Iris pigment epithelial cell (primary cell): ENCODE measurements around the gene RPL41.
"Not testable (repeated sequence)": the region's sequence is repeated elsewhere in the genome, so short reads cannot be mapped to it uniquely, and the experiment has no call there.

Experiments used
- DNase-seq: peaks from one replicate; pipeline ENCODE4 v3.0.0-alpha.2; 2011; ENCODE audit warnings: low read depth

RPL41 gene

GRCh38 chr12:56116267-56117081 lies at the start of gene RPL41:
TSS of gene RPL41 (plus strand) at chr12:56116633.
- peak; percentile 90 for DNase-seq

GRCh38 chr12:56071648-56072047 lies 44.8 kb upstream of the RPL41 start:
- DNase-seq, result peak; percentile 49

- no peak for DNase-seq
Observed at GRCh38 chr12:56074396-56074795, 42.0 kb upstream of the RPL41 start.

GRCh38 chr12:56077966-56078365 lies 38.5 kb upstream of the RPL41 start:
- not testable (repeated sequence) for DNase-seq

GRCh38 chr12:56078427-56078826 lies 38.0 kb upstream of the RPL41 start:
- no peak for DNase-seq

GRCh38 chr12:56078931-56079722 lies 37.3 kb upstream of the RPL41 start:
- DNase-seq, result peak; percentile 80

GRCh38 chr12:56079723-56080555 lies 36.5 kb upstream of the RPL41 start, which contains the start of gene ERBB3:
TSS of gene ERBB3 (plus strand) at chr12:56080165. CDS start at chr12:56080301, 136 bp downstream.
- peak; percentile 86 for DNase-seq

GRCh38 chr12:56080556-56081138 lies 35.8 kb upstream of the RPL41 start:
- DNase-seq, result no peak

- DNase-seq, result no peak
Observed at GRCh38 chr12:56081393-56082347, 34.8 kb upstream of the RPL41 start.

GRCh38 chr12:56082382-56082781 lies 34.1 kb upstream of the RPL41 start:
- DNase-seq, result no peak

GRCh38 chr12:56082967-56083366 lies 33.5 kb upstream of the RPL41 start:
- DNase-seq, result no peak

GRCh38 chr12:56084958-56085543 lies 31.4 kb upstream of the RPL41 start:
- DNase-seq, result no peak

GRCh38 chr12:56086096-56086495 lies 30.3 kb upstream of the RPL41 start:
- DNase-seq, result no peak

- DNase-seq, result no peak
Observed at GRCh38 chr12:56086608-56087007, 29.8 kb upstream of the RPL41 start.

- DNase-seq, result no peak
Observed at GRCh38 chr12:56087220-56087619, 29.2 kb upstream of the RPL41 start.

GRCh38 chr12:56097738-56098137 lies 18.7 kb upstream of the RPL41 start:
- no peak for DNase-seq

GRCh38 chr12:56098592-56098991 lies 17.8 kb upstream of the RPL41 start:
- no peak for DNase-seq

- DNase-seq, result no peak
Observed at GRCh38 chr12:56099787-56100186, 16.6 kb upstream of the RPL41 start.

GRCh38 chr12:56101045-56101444 lies 15.4 kb upstream of the RPL41 start:
- DNase-seq, result no peak

- no peak for DNase-seq
Observed at GRCh38 chr12:56102683-56103065, 13.8 kb upstream of the RPL41 start.
